Astrocyte (in vitro differentiated cells and primary cell): ENCODE data around the gene RMI2. TPM values are rescaled to one million over a fixed set of nuclear protein-coding genes. Genes with fewer than 3 reads are reported as not detected.
"Not testable (repeated sequence)": the region's sequence is repeated elsewhere in the genome, so short reads cannot be mapped to it uniquely, and the experiment has no call there.

Experiments
- DNase-seq: peaks from one replicate; pipeline ENCODE4 v3.0.0-alpha.2; 2010; ENCODE audit warnings: low read depth
- FAIRE-seq: peaks from 2 replicates; lab custom pipeline; 2011; peaks lifted over from hg19 to GRCh38; lab: Jason Lieb, UNC
- H2AFZ ChIP-seq: 2 replicates; pipeline ENCODE4 v1.6.0; 2012; ENCODE audit warnings: low read depth, low read length, inconsistent platforms
- H3K27ac ChIP-seq: 2 replicates; pipeline ENCODE4 v1.5.1; 2011; ENCODE audit warnings: low read depth, low read length, inconsistent platforms
- H3K27me3 ChIP-seq: 2 replicates; pipeline ENCODE4 v1.6.0; 2011; ENCODE audit warnings: low read length, inconsistent platforms; ENCODE audit not compliant: insufficient read depth
- H3K36me3 ChIP-seq: 2 replicates; pipeline ENCODE4 v1.5.1; 2011; ENCODE audit warnings: low read length, inconsistent platforms; ENCODE audit not compliant: insufficient read depth
- H3K4me1 ChIP-seq: 2 replicates; pipeline ENCODE4 v1.5.1; 2011; ENCODE audit warnings: low read length, inconsistent platforms; ENCODE audit not compliant: insufficient read depth
- H3K4me2 ChIP-seq: 2 replicates; pipeline ENCODE4 v1.6.0; 2012; ENCODE audit warnings: low read length, inconsistent platforms
- H3K4me3 ChIP-seq: 2 replicates; pipeline ENCODE4 v1.5.1; 2011; ENCODE audit warnings: low read depth, mild to moderate bottlenecking, low read length, inconsistent platforms; ENCODE audit not compliant: insufficient read depth
- H3K79me2 ChIP-seq: 2 replicates; pipeline ENCODE4 v1.6.0; 2012; ENCODE audit warnings: mild to moderate bottlenecking, low read length, inconsistent platforms; ENCODE audit not compliant: insufficient read depth
- H3K9ac ChIP-seq: 2 replicates; pipeline ENCODE4 v1.6.0; 2012; ENCODE audit warnings: mild to moderate bottlenecking, low read length, inconsistent platforms
- H3K9me3 ChIP-seq: 2 replicates; pipeline ENCODE4 v1.5.1; 2012; ENCODE audit warnings: low read depth, mild to moderate bottlenecking, low read length, inconsistent platforms; ENCODE audit not compliant: insufficient read depth
- H4K20me1 ChIP-seq: 2 replicates; pipeline ENCODE4 v1.6.0; 2012; ENCODE audit warnings: low read length, inconsistent platforms; ENCODE audit not compliant: insufficient read depth
- H3K27ac Mint-ChIP-seq: one replicate; pipeline ENCODE4 v1.8.0; 2021; ENCODE audit warnings: mild to moderate bottlenecking, mixed read lengths; ENCODE audit not compliant: unreplicated experiment
- H3K27me3 Mint-ChIP-seq: one replicate; pipeline ENCODE4 v1.8.0; 2021; ENCODE audit warnings: low read depth, mixed read lengths; ENCODE audit not compliant: unreplicated experiment
- H3K36me3 Mint-ChIP-seq: one replicate; pipeline ENCODE4 v1.8.0; 2021; ENCODE audit warnings: low read depth, mixed read lengths; ENCODE audit not compliant: unreplicated experiment
- H3K4me1 Mint-ChIP-seq: one replicate; pipeline ENCODE4 v1.8.0; 2021; ENCODE audit warnings: low read depth, mixed read lengths; ENCODE audit not compliant: unreplicated experiment
- H3K4me3 Mint-ChIP-seq: one replicate; pipeline ENCODE4 v1.8.0; 2021; ENCODE audit warnings: mild to moderate bottlenecking, moderate library complexity, mixed read lengths; ENCODE audit not compliant: unreplicated experiment
- H3K9me3 Mint-ChIP-seq: one replicate; pipeline ENCODE4 v1.8.0; 2021; ENCODE audit warnings: mild to moderate bottlenecking, mixed read lengths; ENCODE audit not compliant: unreplicated experiment
- EZH2 ChIP-seq: IDR thresholded peaks from 2 replicates; pipeline ENCODE4 v1.6.1; 2012; ENCODE audit warnings: mild to moderate bottlenecking, low read length, inconsistent platforms; ENCODE audit not compliant: insufficient read depth
- total RNA-seq: library from RNA; stranded (reverse); gene quantifications from 2 replicates; pipeline ENCODE4 v1.2.1, GENCODE V29; 2021
- TF ChIP-seq, protein P1 (sequence below): IDR thresholded peaks from 2 replicates; pipeline ENCODE4 v1.5.1; 2011; ENCODE audit warnings: low read depth, mild to moderate bottlenecking, inconsistent platforms, low read length, moderate library complexity; ENCODE audit not compliant: insufficient read depth

Gene RMI2
- total RNA-seq, 1 donor from 2014 or later, result 7.8 TPM

DNA sequence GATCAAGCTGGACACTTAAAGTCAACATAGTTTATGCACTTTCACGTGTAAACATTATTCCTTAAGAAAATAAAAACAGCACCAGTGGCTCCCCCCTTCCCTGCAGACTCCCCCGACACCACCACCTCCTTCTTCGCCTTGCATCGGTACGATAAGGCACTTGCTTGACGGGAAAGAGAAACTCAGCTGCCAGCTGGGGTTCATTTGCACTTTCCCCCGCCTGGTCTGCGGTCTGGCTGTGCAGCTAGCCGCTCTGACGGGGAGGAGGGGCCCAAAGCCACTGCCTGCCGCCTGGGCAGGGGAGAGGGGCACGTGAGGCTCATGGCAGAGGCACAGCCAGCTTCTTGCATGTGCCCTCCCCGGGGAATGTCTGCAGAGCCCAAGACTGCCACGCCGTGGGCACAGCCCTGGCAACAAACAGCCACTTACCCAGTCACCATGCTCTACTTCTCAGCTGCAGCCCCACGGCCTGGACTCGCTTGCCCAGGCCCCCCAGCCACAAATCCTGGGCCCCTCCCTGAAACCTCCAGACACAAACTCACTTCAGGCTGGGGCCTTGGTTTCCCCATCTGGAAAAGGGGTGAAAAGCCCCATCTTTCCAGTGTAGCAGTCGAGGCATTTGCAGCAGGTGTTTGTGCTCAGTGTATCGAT is 47.6 kb upstream of the RMI2 start:
- Histone ChIP-seq H3K36me3 (no peaks in the 10 kb centered on the region), H3K4me2 (peak overlapping the region; percentile 67), H2AFZ (peak overlapping the region; percentile 46), H3K4me1 (peaks cover 15% of the 10 kb centered on the region), H3K9ac (no peak overlapping the region), H3K27ac (no peak overlapping the region), H4K20me1 (no peaks in the 10 kb centered on the region), H3K27me3 (no peaks in the 10 kb centered on the region), H3K79me2 (no peaks in the 10 kb centered on the region), H3K4me3 (no peak overlapping the region), H3K9me3 (no peaks in the 10 kb centered on the region)
- peaks cover 5% of the 10 kb centered on the region for H3K27me3 Mint-ChIP-seq
- TF ChIP-seq, protein P1, sequence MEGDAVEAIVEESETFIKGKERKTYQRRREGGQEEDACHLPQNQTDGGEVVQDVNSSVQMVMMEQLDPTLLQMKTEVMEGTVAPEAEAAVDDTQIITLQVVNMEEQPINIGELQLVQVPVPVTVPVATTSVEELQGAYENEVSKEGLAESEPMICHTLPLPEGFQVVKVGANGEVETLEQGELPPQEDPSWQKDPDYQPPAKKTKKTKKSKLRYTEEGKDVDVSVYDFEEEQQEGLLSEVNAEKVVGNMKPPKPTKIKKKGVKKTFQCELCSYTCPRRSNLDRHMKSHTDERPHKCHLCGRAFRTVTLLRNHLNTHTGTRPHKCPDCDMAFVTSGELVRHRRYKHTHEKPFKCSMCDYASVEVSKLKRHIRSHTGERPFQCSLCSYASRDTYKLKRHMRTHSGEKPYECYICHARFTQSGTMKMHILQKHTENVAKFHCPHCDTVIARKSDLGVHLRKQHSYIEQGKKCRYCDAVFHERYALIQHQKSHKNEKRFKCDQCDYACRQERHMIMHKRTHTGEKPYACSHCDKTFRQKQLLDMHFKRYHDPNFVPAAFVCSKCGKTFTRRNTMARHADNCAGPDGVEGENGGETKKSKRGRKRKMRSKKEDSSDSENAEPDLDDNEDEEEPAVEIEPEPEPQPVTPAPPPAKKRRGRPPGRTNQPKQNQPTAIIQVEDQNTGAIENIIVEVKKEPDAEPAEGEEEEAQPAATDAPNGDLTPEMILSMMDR, result no peak
- TF ChIP-seq EZH2, result no peak
- peak; percentile 73 for DNase-seq
- no peaks in the 10 kb centered on the region for H3K36me3 Mint-ChIP-seq
- peaks cover 24% of the 10 kb centered on the region for H3K4me1 Mint-ChIP-seq
- H3K27ac Mint-ChIP-seq, result peak overlapping the region; percentile 53
- no peak for FAIRE-seq
- H3K4me3 Mint-ChIP-seq, result no peak overlapping the region
- peaks cover 2% of the 10 kb centered on the region for H3K9me3 Mint-ChIP-seq

DNA sequence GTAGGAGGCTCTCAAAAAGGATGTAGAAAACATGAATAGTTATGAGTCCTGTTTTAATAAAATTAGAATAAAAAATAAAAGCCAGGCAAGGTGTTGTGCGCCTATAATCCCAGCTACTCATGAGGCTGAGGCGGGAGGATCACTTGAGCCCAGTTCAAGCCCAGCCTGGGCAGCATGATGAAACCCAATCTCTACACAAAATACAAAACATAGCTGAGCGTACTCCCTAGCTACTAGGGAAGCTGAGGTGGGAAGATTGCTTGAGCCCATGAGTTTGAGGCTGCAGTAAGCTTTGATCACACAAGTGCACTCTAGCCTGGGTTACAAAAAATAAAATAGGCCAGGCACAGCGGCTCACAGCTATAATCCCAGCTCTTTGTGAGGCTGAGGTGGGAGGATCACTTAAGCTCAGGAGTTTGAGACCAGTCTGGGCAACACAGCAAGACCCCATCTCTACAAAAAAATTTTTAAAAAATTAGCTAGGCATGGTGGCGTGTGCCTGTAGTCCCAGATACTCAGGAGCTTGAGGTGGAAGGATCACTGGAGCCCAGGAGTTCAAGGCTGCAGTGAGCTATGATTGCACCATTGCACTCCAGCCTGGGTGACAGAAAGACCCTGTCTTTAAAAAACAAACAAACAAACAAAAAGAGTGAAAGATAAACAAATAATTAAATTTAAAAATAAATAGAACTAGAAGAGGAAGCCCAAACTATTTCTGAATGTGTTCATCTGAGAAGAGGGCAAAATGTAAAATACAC is 46.9 kb upstream of the RMI2 start:
- H4K20me1 ChIP-seq, result no peaks in the 10 kb centered on the region
- no peak overlapping the region for H3K4me2 ChIP-seq
- H3K4me1 ChIP-seq, result peaks cover 15% of the 10 kb centered on the region
- no peak overlapping the region for H3K9ac ChIP-seq
- no peak overlapping the region for H2AFZ ChIP-seq
- H3K4me1 Mint-ChIP-seq, result peaks cover 25% of the 10 kb centered on the region
- H3K9me3 ChIP-seq, result no peaks in the 10 kb centered on the region
- no peak for TF ChIP-seq EZH2
- TF ChIP-seq, protein P1, result no peak
- no peaks in the 10 kb centered on the region for H3K27me3 Mint-ChIP-seq
- no peaks in the 10 kb centered on the region for H3K27me3 ChIP-seq
- no peaks in the 10 kb centered on the region for H3K79me2 ChIP-seq
- no peaks in the 10 kb centered on the region for H3K36me3 Mint-ChIP-seq
- no peak overlapping the region for H3K4me3 ChIP-seq
- H3K4me3 Mint-ChIP-seq, result no peak overlapping the region
- H3K27ac ChIP-seq, result no peak overlapping the region
- DNase-seq (no peak), FAIRE-seq (no peak)
- H3K27ac Mint-ChIP-seq, result no peak overlapping the region
- peaks cover 2% of the 10 kb centered on the region for H3K9me3 Mint-ChIP-seq
- no peaks in the 10 kb centered on the region for H3K36me3 ChIP-seq

DNA sequence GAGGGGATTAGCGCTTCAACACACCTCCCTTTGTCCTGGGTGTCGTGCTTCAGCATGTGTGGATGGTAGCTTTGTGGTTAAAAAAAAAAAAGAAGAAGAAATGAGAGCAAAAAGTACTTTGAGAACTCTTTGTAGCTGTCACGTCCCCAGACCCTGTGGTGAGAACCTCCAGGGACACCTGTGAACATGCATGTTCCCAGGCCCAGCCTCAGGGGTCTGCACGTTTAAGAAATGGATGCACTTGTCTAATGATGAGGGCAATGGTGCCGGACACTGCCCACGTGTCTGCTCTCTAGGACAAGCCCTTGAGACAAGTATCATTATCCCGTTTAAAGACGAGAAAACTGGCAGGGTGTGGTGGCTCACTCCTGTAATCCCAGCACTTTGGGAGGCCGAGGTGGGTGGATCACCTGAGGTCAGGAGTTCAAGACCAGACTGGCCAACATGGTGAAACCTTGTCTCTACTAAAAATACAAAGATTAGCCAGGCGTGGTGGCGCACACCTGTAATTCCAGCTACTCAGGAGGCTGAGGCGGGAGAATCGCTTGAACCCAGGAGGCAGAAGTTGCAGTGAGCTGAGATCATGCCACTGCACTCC is 46.2 kb upstream of the RMI2 start:
- H3K4me3 ChIP-seq, H3K9ac ChIP-seq, H3K27me3 Mint-ChIP-seq, H3K79me2 ChIP-seq, H3K27me3 ChIP-seq, H2AFZ ChIP-seq, H3K4me3 Mint-ChIP-seq, H3K9me3 ChIP-seq, DNase-seq, H3K36me3 Mint-ChIP-seq, H3K27ac Mint-ChIP-seq, H3K4me2 ChIP-seq, H4K20me1 ChIP-seq, H3K36me3 ChIP-seq, H3K9me3 Mint-ChIP-seq, H3K27ac ChIP-seq, FAIRE-seq: not testable (repeated sequence)
- H3K4me1 ChIP-seq, result peaks cover 15% of the 10 kb centered on the region
- peaks cover 31% of the 10 kb centered on the region for H3K4me1 Mint-ChIP-seq
